GM12891 (cell line): ENCODE results near the gene GCAT.

Experiments
- POLR2A ChIP-seq: IDR thresholded peaks from 2 replicates; pipeline ENCODE4 v1.6.1; 2011; ENCODE audit warnings: low read depth, low read length, control low read depth
- POLR2AphosphoS5 ChIP-seq: IDR thresholded peaks from 2 replicates; pipeline ENCODE4 v1.6.1; 2011; ENCODE audit warnings: low read depth, low read length, control low read depth
- TAF1 ChIP-seq: IDR thresholded peaks from 2 replicates; pipeline ENCODE4 v1.6.1; 2011; ENCODE audit warnings: low read depth, low read length, control low read depth

DNA sequence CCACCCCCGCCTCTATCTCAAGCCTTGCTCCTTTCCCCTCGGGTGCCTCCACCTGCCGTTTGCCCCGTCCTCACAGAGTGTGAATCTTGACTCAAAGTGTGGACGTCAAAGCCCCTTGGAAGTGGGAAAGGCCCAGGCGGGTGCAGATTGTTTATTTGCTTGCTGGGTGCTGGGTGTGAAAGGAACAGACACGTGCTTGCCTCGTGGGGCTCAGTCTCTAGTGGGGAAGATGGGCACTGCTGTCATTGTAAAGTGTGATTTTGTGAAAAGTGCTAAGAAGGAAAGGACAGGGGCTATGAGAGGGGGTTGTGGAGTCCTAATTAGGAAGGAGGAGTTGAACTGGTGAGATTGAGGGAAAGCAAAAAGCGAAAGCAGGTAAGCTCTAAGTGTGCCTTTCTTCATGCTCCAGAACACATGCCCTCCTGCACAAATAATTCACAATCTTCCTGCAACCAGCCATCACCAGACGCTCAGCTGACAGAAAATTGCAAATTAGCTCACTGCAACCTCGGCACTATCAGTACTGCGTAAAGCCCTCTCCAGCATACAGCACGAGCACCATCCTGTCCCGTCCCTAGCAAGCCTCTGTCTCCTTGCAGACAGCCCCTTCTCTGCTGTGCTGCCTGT is 9.7 kb upstream of the GCAT start:
- TF ChIP-seq POLR2AphosphoS5 (no peak), TAF1 (no peak), POLR2A (no peak)
